Activated T-cell treated with anti-CD3 and anti-CD28 coated beads, Interleukin-2, amount 50 U/mL, for 72 hours (primary cell): ENCODE measurements around the gene LHX2. TPM values are rescaled to one million over a fixed set of nuclear protein-coding genes. Genes with fewer than 3 reads are reported as not detected.
"Not testable (repeated sequence)": the region's sequence is repeated elsewhere in the genome, so short reads cannot be mapped to it uniquely, and the experiment has no call there.

Source experiments
- ATAC-seq, 2 donors: fragments of 150-1000 bp; cut with Tn5 transposase; replicated peaks in 1 of 2; 2 replicates each; pipeline ENCODE4 v1.10.0; 2021; ENCODE audit warnings: moderate library complexity in 2 of 2, mild to moderate bottlenecking in 1 of 2
- DNase-seq, 2 donors: peaks; one replicate each; pipeline ENCODE4 v3.0.0; 2021 to 2022; ENCODE audit warnings: mixed read lengths in 1 of 2
- H3K27ac Mint-ChIP-seq: one replicate; pipeline ENCODE4 v1.8.0; 2022; ENCODE audit warnings: mild to moderate bottlenecking, moderate library complexity, mixed read lengths
- H3K27me3 Mint-ChIP-seq: one replicate; pipeline ENCODE4 v1.8.0; 2022; ENCODE audit warnings: low read depth, mixed read lengths
- H3K36me3 Mint-ChIP-seq, 2 donors: one replicate each; pipeline ENCODE4 v1.8.0; 2022; ENCODE audit warnings: mixed read lengths in 2 of 2, mild to moderate bottlenecking in 1 of 2; ENCODE audit not compliant: insufficient read depth in 2 of 2
- H3K4me1 Mint-ChIP-seq: one replicate; pipeline ENCODE4 v1.8.0; 2022; ENCODE audit warnings: low read depth, mixed read lengths
- H3K4me3 Mint-ChIP-seq, 2 donors: one replicate each; pipeline ENCODE4 v1.8.0; 2022; ENCODE audit warnings: mild to moderate bottlenecking in 2 of 2, mixed read lengths in 2 of 2, moderate library complexity in 2 of 2
- H3K9me3 Mint-ChIP-seq, 2 donors: one replicate each; pipeline ENCODE4 v1.8.0; 2022; ENCODE audit warnings: mixed read lengths in 2 of 2
- total RNA-seq, 2 donors: library from RNA; stranded (reverse); gene quantifications; one replicate each; pipeline ENCODE4 v1.2.3, GENCODE V29; 2022

The LHX2 gene
- total RNA-seq: not detected

GRCh38 chr9:124011460-124012301 lies at the start of gene LHX2:
LHX2 (plus strand) TSS chr9:124011768; CDS start chr9:124012349, 581 bp downstream.
- Mint-ChIP-seq H3K4me3 (peak within 1 kb of the TSS; percentile 58 to 73), H3K27ac (no peak within 1 kb of the TSS), H3K9me3 (no peaks in the 10 kb centered on the region), H3K27me3 (peaks cover 72% of the 10 kb centered on the region), H3K4me1 (peaks cover 42% of the 10 kb centered on the region), H3K36me3 (no peaks in the 10 kb centered on the region)
- peak; percentile 69 to 77 for ATAC-seq
- DNase-seq: peak; percentile 60 to 70

- no peaks in the 10 kb centered on the region for H3K4me1 Mint-ChIP-seq
- H3K27me3 Mint-ChIP-seq: peaks cover 53% of the 10 kb centered on the region
- H3K4me3 Mint-ChIP-seq: no peak overlapping the region
- H3K9me3 Mint-ChIP-seq: no peaks in the 10 kb centered on the region
- H3K27ac Mint-ChIP-seq: no peak overlapping the region
- ATAC-seq (no peak), DNase-seq (no peak)
- H3K36me3 Mint-ChIP-seq: no peaks in the 10 kb centered on the region
Measured at GRCh38 chr9:123964761-123965160, 46.8 kb upstream of the LHX2 start.

- DNase-seq: no peak
- Mint-ChIP-seq H3K36me3 (no peaks in the 10 kb centered on the region), H3K9me3 (no peaks in the 10 kb centered on the region), H3K4me1 (no peaks in the 10 kb centered on the region), H3K27ac (no peak overlapping the region), H3K27me3 (peaks cover 40% of the 10 kb centered on the region), H3K4me3 (no peak overlapping the region)
- ATAC-seq: no peak
Measured at GRCh38 chr9:123965801-123966686, 45.5 kb upstream of the LHX2 start.

GRCh38 chr9:123967323-123967722 lies 44.2 kb upstream of the LHX2 start:
- H3K27ac Mint-ChIP-seq: no peak overlapping the region
- peaks cover 29% of the 10 kb centered on the region for H3K27me3 Mint-ChIP-seq
- DNase-seq (no peak), ATAC-seq (no peak)
- no peaks in the 10 kb centered on the region for H3K36me3 Mint-ChIP-seq
- no peak overlapping the region for H3K4me3 Mint-ChIP-seq
- H3K4me1 Mint-ChIP-seq: no peaks in the 10 kb centered on the region
- no peaks in the 10 kb centered on the region for H3K9me3 Mint-ChIP-seq

- ATAC-seq (no peak), DNase-seq (no peak)
- Mint-ChIP-seq H3K4me3 (no peak overlapping the region), H3K36me3 (no peaks in the 10 kb centered on the region), H3K9me3 (no peaks in the 10 kb centered on the region), H3K4me1 (no peaks in the 10 kb centered on the region), H3K27me3 (peaks cover 7% of the 10 kb centered on the region), H3K27ac (no peak overlapping the region)
Measured at GRCh38 chr9:123972618-123973017, 39.0 kb upstream of the LHX2 start.

- Mint-ChIP-seq H3K36me3 (no peaks in the 10 kb centered on the region), H3K4me3 (no peak overlapping the region), H3K27me3 (peaks cover 8% of the 10 kb centered on the region), H3K9me3 (no peaks in the 10 kb centered on the region), H3K27ac (no peak overlapping the region), H3K4me1 (no peaks in the 10 kb centered on the region)
- ATAC-seq (no peak), DNase-seq (no peak)
Measured at GRCh38 chr9:123973590-123974223, 37.9 kb upstream of the LHX2 start.

GRCh38 chr9:123974471-123974870 lies 37.1 kb upstream of the LHX2 start:
- H3K27ac Mint-ChIP-seq: no peak overlapping the region
- ATAC-seq: no peak
- no peak overlapping the region for H3K4me3 Mint-ChIP-seq
- no peak for DNase-seq
- H3K36me3 Mint-ChIP-seq: peaks cover 0 to 2% of the 10 kb centered on the region in 2 donors
- H3K9me3 Mint-ChIP-seq: peaks cover 3 to 4% of the 10 kb centered on the region in 2 donors
- peaks cover 15% of the 10 kb centered on the region for H3K27me3 Mint-ChIP-seq
- H3K4me1 Mint-ChIP-seq: no peaks in the 10 kb centered on the region

- H3K4me1 Mint-ChIP-seq: no peaks in the 10 kb centered on the region
- ATAC-seq: no peak
- peaks cover 24% of the 10 kb centered on the region for H3K27me3 Mint-ChIP-seq
Measured at GRCh38 chr9:123975871-123976270, 35.7 kb upstream of the LHX2 start.

GRCh38 chr9:123976579-123976978 lies 35.0 kb upstream of the LHX2 start:
- not testable (repeated sequence) for ATAC-seq, H3K27ac Mint-ChIP-seq, H3K4me3 Mint-ChIP-seq, H3K4me1 Mint-ChIP-seq, H3K36me3 Mint-ChIP-seq, DNase-seq, H3K9me3 Mint-ChIP-seq
- H3K27me3 Mint-ChIP-seq: peaks cover 31% of the 10 kb centered on the region

More at GRCh38 chr9:123975871-123976270, 35.7 kb upstream of the LHX2 start:
- H3K27ac Mint-ChIP-seq: no peak overlapping the region
- H3K9me3 Mint-ChIP-seq: peaks cover 3 to 4% of the 10 kb centered on the region in 2 donors
- no peak for DNase-seq
- no peak overlapping the region for H3K4me3 Mint-ChIP-seq
- H3K36me3 Mint-ChIP-seq: peaks cover 0 to 2% of the 10 kb centered on the region in 2 donors

GRCh38 chr9:123978981-123979380 lies 32.6 kb upstream of the LHX2 start:
- no peak for DNase-seq
- no peak overlapping the region for H3K4me3 Mint-ChIP-seq
- no peak overlapping the region for H3K27ac Mint-ChIP-seq
- H3K9me3 Mint-ChIP-seq: peaks cover 3 to 4% of the 10 kb centered on the region in 2 donors
- no peak for ATAC-seq
- H3K4me1 Mint-ChIP-seq: no peaks in the 10 kb centered on the region
- peaks cover 0 to 2% of the 10 kb centered on the region in 2 donors for H3K36me3 Mint-ChIP-seq
- H3K27me3 Mint-ChIP-seq: peaks cover 49% of the 10 kb centered on the region

- H3K27me3 Mint-ChIP-seq: peaks cover 59% of the 10 kb centered on the region
- peaks cover 3 to 4% of the 10 kb centered on the region in 2 donors for H3K9me3 Mint-ChIP-seq
- H3K4me1 Mint-ChIP-seq: peaks cover 10% of the 10 kb centered on the region
- H3K27ac Mint-ChIP-seq: no peak overlapping the region
- peaks cover 0 to 2% of the 10 kb centered on the region in 2 donors for H3K36me3 Mint-ChIP-seq
- H3K4me3 Mint-ChIP-seq: no peak overlapping the region
- no peak for DNase-seq
- no peak for ATAC-seq
Measured at GRCh38 chr9:123982535-123982934, 29.0 kb upstream of the LHX2 start.

- peaks cover 3 to 4% of the 10 kb centered on the region in 2 donors for H3K9me3 Mint-ChIP-seq
- peaks cover 10% of the 10 kb centered on the region for H3K4me1 Mint-ChIP-seq
- H3K4me3 Mint-ChIP-seq: no peak overlapping the region
- H3K36me3 Mint-ChIP-seq: peaks cover 0 to 2% of the 10 kb centered on the region in 2 donors
- H3K27me3 Mint-ChIP-seq: peaks cover 64% of the 10 kb centered on the region
- DNase-seq (no peak), ATAC-seq (no peak)
- no peak overlapping the region for H3K27ac Mint-ChIP-seq
Measured at GRCh38 chr9:123983047-123983446, 28.5 kb upstream of the LHX2 start.

GRCh38 chr9:123984802-123985201 lies 26.8 kb upstream of the LHX2 start:
- peaks cover 68% of the 10 kb centered on the region for H3K27me3 Mint-ChIP-seq
- no peaks in the 10 kb centered on the region for H3K9me3 Mint-ChIP-seq
- H3K27ac Mint-ChIP-seq: no peak overlapping the region
- H3K36me3 Mint-ChIP-seq: no peaks in the 10 kb centered on the region
- no peak for DNase-seq
- H3K4me3 Mint-ChIP-seq: no peak overlapping the region
- no peak for ATAC-seq
- peaks cover 10% of the 10 kb centered on the region for H3K4me1 Mint-ChIP-seq
